ENCODE results near the gene PRR5.

Gene PRR5

GRCh38 chr22:44730022-44730393, 28.0 kb downstream of the PRR5 start:
- DNase-seq (ENCODE audit: low read depth) = no peak
- TF ChIP-seq, protein P1, sequence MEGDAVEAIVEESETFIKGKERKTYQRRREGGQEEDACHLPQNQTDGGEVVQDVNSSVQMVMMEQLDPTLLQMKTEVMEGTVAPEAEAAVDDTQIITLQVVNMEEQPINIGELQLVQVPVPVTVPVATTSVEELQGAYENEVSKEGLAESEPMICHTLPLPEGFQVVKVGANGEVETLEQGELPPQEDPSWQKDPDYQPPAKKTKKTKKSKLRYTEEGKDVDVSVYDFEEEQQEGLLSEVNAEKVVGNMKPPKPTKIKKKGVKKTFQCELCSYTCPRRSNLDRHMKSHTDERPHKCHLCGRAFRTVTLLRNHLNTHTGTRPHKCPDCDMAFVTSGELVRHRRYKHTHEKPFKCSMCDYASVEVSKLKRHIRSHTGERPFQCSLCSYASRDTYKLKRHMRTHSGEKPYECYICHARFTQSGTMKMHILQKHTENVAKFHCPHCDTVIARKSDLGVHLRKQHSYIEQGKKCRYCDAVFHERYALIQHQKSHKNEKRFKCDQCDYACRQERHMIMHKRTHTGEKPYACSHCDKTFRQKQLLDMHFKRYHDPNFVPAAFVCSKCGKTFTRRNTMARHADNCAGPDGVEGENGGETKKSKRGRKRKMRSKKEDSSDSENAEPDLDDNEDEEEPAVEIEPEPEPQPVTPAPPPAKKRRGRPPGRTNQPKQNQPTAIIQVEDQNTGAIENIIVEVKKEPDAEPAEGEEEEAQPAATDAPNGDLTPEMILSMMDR (IDR thresholded peaks at IDR 0.05; ENCODE audit: control insufficient read depth, extremely low read depth, insufficient read depth) = no peak
- H3K4me3 ChIP-seq (ENCODE audit: low read depth, low read length) = no peak overlapping the region

GRCh38 chr22:44730490-44731356, 28.7 kb downstream of the PRR5 start:
- no peak overlapping the region for H3K4me3 ChIP-seq (ENCODE audit: low read depth, low read length)
- TF ChIP-seq, protein P1 (IDR thresholded peaks at IDR 0.05; ENCODE audit: control insufficient read depth, extremely low read depth, insufficient read depth) = no peak
- DNase-seq (ENCODE audit: low read depth) = no peak

DNA sequence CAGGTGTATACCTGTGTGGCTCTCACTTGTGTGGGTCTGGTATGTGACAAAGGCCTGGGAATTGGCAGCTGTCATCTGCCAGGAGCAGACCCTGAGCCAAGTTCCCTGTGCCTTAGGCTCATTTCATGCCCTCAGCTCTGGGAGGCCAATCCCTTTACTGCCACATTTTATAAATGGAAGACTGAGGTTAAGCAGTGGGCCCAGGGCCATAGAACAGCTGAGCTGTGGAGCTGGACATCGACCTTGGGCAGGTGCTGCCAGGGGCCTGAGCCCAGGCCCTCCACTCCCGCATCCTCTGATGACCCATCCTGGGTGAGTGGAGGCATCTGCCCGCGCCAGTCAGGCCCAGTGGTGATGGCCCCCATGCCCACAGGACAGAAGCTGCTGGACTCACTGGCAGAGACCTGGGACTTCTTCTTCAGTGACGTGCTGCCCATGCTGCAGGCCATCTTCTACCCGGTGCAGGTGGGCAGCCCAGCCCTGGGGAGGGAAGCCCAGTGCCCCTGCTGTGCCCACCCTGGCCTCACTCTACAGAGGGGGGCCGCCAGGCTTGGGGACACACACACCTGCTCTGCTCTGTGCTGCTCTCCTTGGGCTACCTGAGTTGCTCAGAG, 29.5 kb downstream of the PRR5 start:
- H3K4me3 ChIP-seq (ENCODE audit: low read depth, low read length) = no peak overlapping the region
- TF ChIP-seq, protein P1 (IDR thresholded peaks at IDR 0.05; ENCODE audit: control insufficient read depth, extremely low read depth, insufficient read depth) = no peak
- DNase-seq (ENCODE audit: low read depth) = no peak

- TF ChIP-seq, protein P1 (IDR thresholded peaks at IDR 0.05; ENCODE audit: control insufficient read depth, extremely low read depth, insufficient read depth) = no peak
- H3K4me3 ChIP-seq (ENCODE audit: low read depth, low read length) = no peak overlapping the region
- DNase-seq (ENCODE audit: low read depth) = no peak
Observed at GRCh38 chr22:44732017-44732561, 30.1 kb downstream of the PRR5 start.

- TF ChIP-seq, protein P1 (IDR thresholded peaks at IDR 0.05; ENCODE audit: control insufficient read depth, extremely low read depth, insufficient read depth) = no peak
- DNase-seq (ENCODE audit: low read depth) = no peak
- no peak overlapping the region for H3K4me3 ChIP-seq (ENCODE audit: low read depth, low read length)
Observed at GRCh38 chr22:44732661-44733060, 30.7 kb downstream of the PRR5 start.

DNA sequence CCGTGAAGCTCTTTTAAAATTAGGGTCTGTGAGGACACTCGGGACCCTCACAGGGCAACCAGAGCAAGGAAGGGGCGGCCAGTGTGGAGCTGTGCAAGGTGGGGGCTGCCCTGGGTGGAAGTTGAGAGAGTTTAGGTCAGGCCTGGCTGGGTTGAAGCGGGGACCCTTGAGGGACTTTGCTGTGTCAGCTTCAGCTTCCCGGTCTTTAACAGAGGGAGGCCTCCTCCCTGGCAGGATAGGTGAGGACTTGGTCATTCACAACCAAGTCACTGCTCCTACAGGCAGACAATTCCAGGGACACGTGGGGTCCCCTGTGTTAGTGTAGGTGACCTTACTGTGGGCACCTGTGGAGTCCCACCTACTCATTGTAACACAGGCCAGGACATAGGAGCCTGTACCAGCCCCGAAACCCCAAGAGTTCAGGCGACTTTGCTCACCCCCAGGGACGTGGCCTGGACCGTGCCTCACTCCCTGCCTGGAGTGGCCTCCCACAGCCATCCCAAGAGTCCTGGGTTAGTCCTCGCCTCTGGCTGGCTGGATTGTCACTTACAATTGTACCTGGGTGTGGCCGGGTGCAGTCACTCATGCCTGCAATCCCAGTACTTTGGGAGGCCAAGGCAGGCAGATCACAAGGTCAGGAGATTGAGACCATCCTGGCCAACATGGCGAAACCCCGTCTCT, 31.6 kb downstream of the PRR5 start:
- no peak overlapping the region for H3K4me3 ChIP-seq (ENCODE audit: low read depth, low read length)
- DNase-seq (ENCODE audit: low read depth) = no peak
- TF ChIP-seq, protein P1 (IDR thresholded peaks at IDR 0.05; ENCODE audit: control insufficient read depth, extremely low read depth, insufficient read depth) = no peak

Data from LNCaP clone FGC (cell line).